GM19099 (cell line): ENCODE results near the gene PRAC2.

Experiments used
- POLR2A ChIP-seq: IDR thresholded peaks from 3 replicates; pipeline ENCODE4 v1.6.1; 2011; ENCODE audit warnings: low read depth; ENCODE audit not compliant: insufficient read length; ENCODE audit errors: extremely low read depth

PRAC2 gene

DNA sequence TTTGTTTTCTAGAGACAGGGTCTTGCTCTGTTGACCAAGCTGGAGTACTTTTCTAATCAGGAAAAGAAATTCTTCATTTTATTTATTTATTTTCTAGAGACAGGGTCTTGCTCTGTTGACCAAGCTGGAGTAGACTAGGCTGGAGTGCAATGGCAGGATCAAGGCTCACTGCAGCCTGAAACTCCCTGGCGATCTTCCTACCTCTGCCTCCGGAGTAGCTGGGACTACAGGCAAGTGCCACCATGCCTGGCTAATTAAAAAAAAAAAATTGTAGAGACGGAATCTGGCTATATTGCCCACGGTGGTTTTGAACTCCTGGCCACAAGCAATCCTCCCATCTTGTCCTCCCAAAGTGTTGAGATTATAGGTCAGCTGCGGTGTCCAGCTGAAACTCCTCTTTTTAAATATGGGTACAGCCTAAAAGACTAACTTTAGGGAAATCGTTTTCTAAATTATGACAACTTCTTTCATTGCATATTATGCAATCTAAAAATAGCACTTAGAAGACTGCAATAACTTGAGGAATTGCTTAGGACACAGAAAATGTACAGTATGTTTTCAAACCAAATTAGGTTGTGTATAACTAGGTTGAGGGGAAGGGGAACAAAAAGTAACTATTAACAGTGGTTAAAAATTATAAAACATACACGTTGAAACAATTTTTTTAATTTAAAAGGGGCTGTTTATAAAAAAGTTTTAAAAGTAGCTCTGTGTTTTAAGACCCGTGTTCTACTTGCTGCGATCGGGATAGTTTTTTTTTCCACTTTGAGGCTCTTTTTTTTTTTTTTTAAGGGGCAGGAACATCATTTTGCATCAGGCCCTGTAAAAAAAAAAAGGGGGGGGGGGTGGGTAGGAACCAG is 5.4 kb upstream of the PRAC2 start:
- no peak for TF ChIP-seq POLR2A

- no peak for TF ChIP-seq POLR2A
Observed at GRCh38 chr17:48718227-48718760, 4.7 kb upstream of the PRAC2 start.

GRCh38 chr17:48718761-48719641 is 4.0 kb upstream of the PRAC2 start:
- no peak for TF ChIP-seq POLR2A

GRCh38 chr17:48719642-48720265 is 3.2 kb upstream of the PRAC2 start:
- no peak for TF ChIP-seq POLR2A

DNA sequence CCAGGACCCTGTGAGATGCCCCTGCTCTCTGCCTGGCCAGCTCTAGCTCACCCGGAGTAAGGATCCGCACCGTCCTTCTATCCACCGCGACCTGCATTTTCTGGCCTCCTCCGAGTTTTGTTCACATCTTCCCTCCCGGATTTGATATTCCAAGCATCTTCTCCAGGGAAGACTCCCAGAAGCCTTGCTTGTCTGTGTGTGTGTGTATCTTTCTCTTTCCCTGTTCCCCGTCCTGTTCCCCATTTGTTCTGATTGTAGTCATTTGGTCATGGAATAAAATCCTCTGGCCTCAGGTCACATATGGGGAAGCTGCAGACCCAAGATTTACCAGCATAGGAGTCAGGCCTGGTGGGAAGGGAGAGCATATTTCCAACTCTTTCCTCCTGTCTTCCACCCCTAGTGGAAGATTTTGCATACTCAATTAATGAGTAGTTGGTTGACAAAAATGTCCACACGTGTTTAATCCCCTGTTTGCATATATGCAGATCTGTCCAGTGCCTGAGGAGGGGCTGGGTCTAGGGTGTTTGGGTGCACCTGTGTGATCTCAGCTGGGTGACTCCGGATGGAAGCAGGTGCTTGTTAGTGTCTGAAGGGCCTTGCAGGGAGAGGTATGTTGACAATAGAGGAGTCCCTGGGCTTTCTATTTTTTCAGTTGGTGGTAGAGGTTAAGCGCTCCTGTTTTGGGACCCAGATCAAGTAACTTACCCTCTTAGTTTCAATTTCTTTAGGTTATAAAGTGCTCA is 2.5 kb upstream of the PRAC2 start:
- no peak for TF ChIP-seq POLR2A

DNA sequence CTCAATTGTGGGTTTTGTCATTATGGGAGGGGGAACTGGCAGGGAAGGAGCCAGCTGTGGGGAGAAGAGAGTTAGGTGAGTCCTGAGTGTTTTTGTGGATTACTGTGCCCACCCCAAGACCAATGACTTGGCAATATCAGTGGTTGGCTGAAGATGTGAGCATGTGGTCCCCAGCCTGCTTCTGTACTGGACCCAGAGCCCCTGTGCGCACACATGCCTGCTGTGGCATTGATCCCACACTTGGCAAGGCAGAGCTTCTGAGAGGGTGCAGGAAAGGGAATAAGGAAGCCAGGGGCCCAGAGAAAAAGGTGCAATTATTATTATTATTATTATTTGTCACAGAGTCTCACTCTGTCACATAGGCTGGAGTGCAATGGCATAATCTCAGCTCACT is 2.0 kb upstream of the PRAC2 start:
- TF ChIP-seq POLR2A = no peak

- no peak for TF ChIP-seq POLR2A
Observed at GRCh38 chr17:48722201-48722907, 631 bp upstream of the PRAC2 start, which contains the start of gene PRAC1. PRAC1 (minus strand) TSS chr17:48722518; CDS start chr17:48722392, 126 bp downstream.

- TF ChIP-seq POLR2A = no peak
Observed at GRCh38 chr17:48723423-48724250, 652 bp downstream of the PRAC2 start.

GRCh38 chr17:48724251-48725003 is 1.4 kb downstream of the PRAC2 start:
- TF ChIP-seq POLR2A = no peak

DNA sequence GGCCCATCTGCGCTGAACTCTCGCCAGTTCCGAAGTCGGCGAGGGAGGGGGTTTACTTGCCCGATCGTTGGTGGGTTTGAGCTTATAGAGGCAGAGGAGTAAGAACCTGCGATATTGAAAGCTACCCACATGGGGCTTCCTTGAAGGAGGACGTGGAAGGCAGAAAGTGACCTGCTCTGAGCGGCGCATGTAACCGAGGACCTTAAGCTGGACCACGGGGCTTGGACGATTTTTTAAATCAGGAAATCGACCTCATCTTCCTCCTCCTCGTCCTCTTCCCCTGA is 2.0 kb downstream of the PRAC2 start:
- no peak for TF ChIP-seq POLR2A

GRCh38 chr17:48725288-48726064 is 2.5 kb downstream of the PRAC2 start:
- TF ChIP-seq POLR2A = no peak
